SK-N-SH (cell line): ENCODE results near the gene CDKAL1. TPM values are rescaled to one million over a fixed set of nuclear protein-coding genes. Genes with fewer than 3 reads are reported as not detected.

ENCODE experiments used
- CTCF ChIA-PET: fragments of 300-600, 350-600 bp; formaldehyde crosslinking; extraction: SDS; loops from one replicate; lab custom pipeline; 2021; lab: Yijun Ruan, JAX
- POLR2A ChIA-PET: fragments of 350-600 bp; sonication (Branson Sonifier 250); formaldehyde crosslinking; extraction: SDS; loops from one replicate; lab custom pipeline; 2020; ENCODE audit warnings: antibody characterized with exemption, inconsistent platforms; lab: Yijun Ruan, JAX
- DNase-seq: peaks from one replicate; pipeline ENCODE4 v3.0.0; 2012
- H2AFZ ChIP-seq: fragments of 200-600 bp; sonication (generic); 2 replicates; pipeline ENCODE4 v1.8.1; 2016; ENCODE audit warnings: antibody characterized with exemption, mild to moderate bottlenecking, low read depth
- H3F3A ChIP-seq: fragments of 200-600 bp; sonication (generic); replicated peaks from 2 replicates; pipeline ENCODE3; 2016; ENCODE audit warnings: antibody characterized with exemption, mild to moderate bottlenecking; ENCODE audit not compliant: insufficient read depth
- H3K27ac ChIP-seq, 2 experiments: fragments of 200-500 bp in 1 of 2; fragments of 200-600 bp in 1 of 2; sonication (Bioruptor generic) in 1 of 2; sonication (generic), shearing (Covaris generic) in 1 of 2; 2 replicates each; pipeline versions ENCODE4 v1.5.1 to v1.6.1; 2014 to 2016; ENCODE audit warnings: low read depth in 2 of 2, inconsistent platforms in 1 of 2, low read length in 1 of 2, mild to moderate bottlenecking in 1 of 2, mixed read lengths in 1 of 2
- H3K27me3 ChIP-seq: fragments of 200-600 bp; sonication (generic), shearing (Covaris generic); 2 replicates; pipeline ENCODE4 v1.6.1; 2016; ENCODE audit warnings: mixed run types; ENCODE audit not compliant: insufficient read depth
- H3K36me3 ChIP-seq, 2 experiments: fragments of 200-500 bp in 1 of 2; fragments of 200-600 bp in 1 of 2; sonication (Bioruptor generic) in 1 of 2; sonication (generic) in 1 of 2; replicated peaks in 1 of 2; 2 replicates each; pipeline versions ENCODE3 to v1.5.1; 2014 to 2016; ENCODE audit warnings: low read length in 1 of 2, mild to moderate bottlenecking in 1 of 2; ENCODE audit not compliant: insufficient read depth in 2 of 2, control insufficient read depth in 1 of 2
- H3K4me1 ChIP-seq, 2 experiments: fragments of 200-500 bp in 1 of 2; fragments of 200-600 bp in 1 of 2; sonication (Bioruptor generic) in 1 of 2; sonication (generic), shearing (Covaris generic) in 1 of 2; 2 replicates each; pipeline versions ENCODE4 v1.5.1 to v1.6.1; 2014 to 2016; ENCODE audit warnings: low read depth in 1 of 2, low read length in 1 of 2, mixed run types in 1 of 2; ENCODE audit not compliant: insufficient read depth in 2 of 2, control insufficient read depth in 1 of 2
- H3K4me2 ChIP-seq: fragments of 200-600 bp; sonication (generic), shearing (Covaris generic); 2 replicates; pipeline ENCODE4 v1.6.1; 2017; ENCODE audit warnings: mixed run types
- H3K4me3 ChIP-seq, 2 experiments: fragments of 200-500 bp in 1 of 2; fragments of 200-600 bp in 1 of 2; sonication (Bioruptor generic) in 1 of 2; sonication (generic), shearing (Covaris generic) in 1 of 2; 2 replicates each; pipeline versions ENCODE4 v1.5.1 to v1.8.1; 2014 to 2016; ENCODE audit warnings: low read depth in 2 of 2, inconsistent platforms in 1 of 2, low read length in 1 of 2, mild to moderate bottlenecking in 1 of 2, mixed read lengths in 1 of 2, moderate library complexity in 1 of 2
- H3K79me2 ChIP-seq: fragments of 200-600 bp; sonication (generic); 2 replicates; pipeline ENCODE4 v1.8.1; 2017; ENCODE audit warnings: mild to moderate bottlenecking; ENCODE audit not compliant: insufficient read depth
- H3K9ac ChIP-seq: fragments of 200-600 bp; sonication (generic); 2 replicates; pipeline ENCODE4 v1.6.1; 2017; ENCODE audit warnings: mixed run types
- H3K9me2 ChIP-seq: fragments of 200-600 bp; sonication (generic); 2 replicates; pipeline ENCODE4 v1.6.1; 2017; ENCODE audit warnings: mixed run types
- H3K9me3 ChIP-seq: fragments of 200-600 bp; sonication (generic); 2 replicates; pipeline ENCODE4 v1.6.1; 2017; ENCODE audit warnings: mixed run types, mild to moderate bottlenecking, moderate library complexity
- H4K20me1 ChIP-seq: fragments of 200-600 bp; sonication (generic); 2 replicates; pipeline ENCODE4 v1.6.1; 2017; ENCODE audit warnings: mild to moderate bottlenecking, mixed run types; ENCODE audit not compliant: insufficient read depth
- CTCF ChIP-seq: fragments of 200-600 bp; sonication (generic); IDR thresholded peaks from 2 replicates; pipeline ENCODE4 v1.6.1; 2017; ENCODE audit warnings: antibody characterized with exemption, mild to moderate bottlenecking, moderate library complexity
- EP300 ChIP-seq, 2 experiments: IDR thresholded peaks; 2 replicates each; pipeline versions ENCODE4 v1.4.0 to v1.6.1; 2012; ENCODE audit warnings: borderline replicate concordance in 1 of 2, low read depth in 1 of 2, low read length in 1 of 2
- FOSL2 ChIP-seq: IDR thresholded peaks from 2 replicates; pipeline ENCODE4 v1.4.0; 2012; ENCODE audit warnings: low read depth, mild to moderate bottlenecking, moderate library complexity, borderline replicate concordance
- FOXM1 ChIP-seq: IDR thresholded peaks from 2 replicates; pipeline ENCODE4 v1.4.0; 2012; ENCODE audit warnings: low read depth, mild to moderate bottlenecking
- JUND ChIP-seq: IDR thresholded peaks from 2 replicates; pipeline ENCODE4 v1.4.0; 2012
- MEF2A ChIP-seq: IDR thresholded peaks from 2 replicates; pipeline ENCODE4 v1.4.0; 2012; ENCODE audit warnings: low read depth, borderline replicate concordance
- MXI1 ChIP-seq: IDR thresholded peaks from 2 replicates; pipeline ENCODE4 v1.6.1; 2012; ENCODE audit warnings: mild to moderate bottlenecking, low read depth, low read length, improper control_type of control experiment
- NFIC ChIP-seq: IDR thresholded peaks from 2 replicates; pipeline ENCODE4 v1.4.0; 2012; ENCODE audit warnings: borderline replicate concordance
- NRF1 ChIP-seq: IDR thresholded peaks from 2 replicates; pipeline ENCODE4 v1.6.1; 2012; ENCODE audit warnings: low read depth, mild to moderate bottlenecking, low read length
- PBX3 ChIP-seq: IDR thresholded peaks from 2 replicates; pipeline ENCODE4; 2012
- POLR2AphosphoS5 ChIP-seq: IDR thresholded peaks from 2 replicates; pipeline ENCODE4 v1.6.1; 2012; ENCODE audit warnings: low read depth, low read length
- RCOR1 ChIP-seq: fragments of 150-350 bp; IDR thresholded peaks from 2 replicates; pipeline ENCODE4 v1.6.1; 2017; ENCODE audit warnings: antibody characterized with exemption, low read length
- RXRA ChIP-seq: IDR thresholded peaks from 2 replicates; pipeline ENCODE4 v1.4.0; 2012; ENCODE audit warnings: low read depth, mild to moderate bottlenecking, borderline replicate concordance
- TCF12 ChIP-seq: IDR thresholded peaks from 2 replicates; pipeline ENCODE4 v1.4.0; 2012
- TEAD4 ChIP-seq: IDR thresholded peaks from 2 replicates; pipeline ENCODE4 v1.4.0; 2012; ENCODE audit warnings: mild to moderate bottlenecking, borderline replicate concordance; ENCODE audit not compliant: insufficient read depth
- WGBS: methylation state at CpG from one replicate; pipeline ENCODE4 v1.1.6; 2017; ENCODE audit warnings: low lambda C conversion rate; 5-methylcytosine and 5-hydroxymethylcytosine counted together
- polyA plus RNA-seq, 3 experiments: library from polyadenylated mRNA; depleted of rRNA; stranded (reverse); fragments of >200 nt; gene quantifications; 2 replicates each; pipeline ENCODE4 v1.2.3, GENCODE V29; 2012
- TF ChIP-seq, protein P1 (sequence below): IDR thresholded peaks from 2 replicates; pipeline ENCODE4 v1.6.1; 2012; ENCODE audit warnings: mild to moderate bottlenecking, low read depth, low read length, moderate library complexity

CDKAL1 gene
- polyA plus RNA-seq, 1 of the 3 experiments (the other 2 are of a cell fraction): 2.6 TPM

DNA sequence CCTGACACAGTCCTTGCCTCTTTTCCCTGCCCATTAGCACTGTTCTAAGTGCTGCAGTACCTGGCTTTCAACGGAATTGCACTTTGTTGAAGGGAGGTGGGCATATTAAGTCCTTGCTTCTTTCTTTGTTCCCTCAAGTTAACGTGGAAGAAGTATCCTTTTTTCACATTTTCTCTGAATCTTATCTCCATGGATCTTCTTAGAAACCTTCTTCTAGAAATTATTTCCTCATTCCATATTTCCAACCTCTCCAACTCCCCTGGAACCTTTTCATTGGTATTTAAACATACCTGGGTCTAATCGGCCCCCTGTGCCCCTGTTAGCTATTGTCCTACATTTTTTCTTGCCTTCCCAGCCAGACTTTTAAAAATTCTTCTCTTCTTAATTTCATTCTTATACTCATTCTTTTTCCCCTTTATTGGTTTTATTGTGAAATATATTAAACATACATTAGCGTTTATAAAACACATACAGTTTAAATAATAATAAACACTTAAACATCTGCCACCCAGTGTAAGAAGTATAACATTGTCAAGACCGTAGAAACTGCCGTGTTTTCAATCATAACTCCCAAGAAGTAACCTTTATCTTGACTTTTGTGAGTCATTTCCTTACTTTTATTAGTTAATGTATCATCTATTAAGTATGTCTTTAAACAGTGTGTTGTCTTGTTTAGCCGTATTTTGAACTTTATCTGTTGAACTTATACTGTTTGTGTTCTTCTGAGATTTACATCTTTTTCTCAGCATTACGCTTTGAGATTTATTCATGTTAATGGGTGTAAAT lies 118.2 kb downstream of the CDKAL1 start:
- H4K20me1 ChIP-seq: no peaks in the 10 kb centered on the region
- no peaks in the 10 kb centered on the region for H3K9me3 ChIP-seq
- no peaks in the 10 kb centered on the region for H3K9me2 ChIP-seq
- ChIA-PET POLR2A (no interaction called here), CTCF (no interaction called here)
- peak overlapping the region; percentile 50; the same call in 1 of the 2 replicates for H2AFZ ChIP-seq
- peaks cover 4 to 17% of the 10 kb centered on the region in 2 experiments; a peak in 2 of 4 replicates for H3K4me1 ChIP-seq
- peak overlapping the region; percentile 36 for H3K4me2 ChIP-seq
- no peaks in the 10 kb centered on the region for H3K27me3 ChIP-seq
- H3K4me3 ChIP-seq: no peak overlapping the region
- peaks cover 6% of the 10 kb centered on the region for H3F3A ChIP-seq
- 43% methylated on average over 8 of the region's 8 CpGs for WGBS
- H3K9ac ChIP-seq: peak overlapping the region; percentile 31; the same call in 1 of the 2 replicates
- peak overlapping the region; percentile 8 to 72; a peak in 3 of 4 replicates for H3K27ac ChIP-seq
- DNase-seq: no peak
- H3K79me2 ChIP-seq: peaks cover 8% of the 10 kb centered on the region; the same call in 1 of the 2 replicates
- peaks cover 0 to 4% of the 10 kb centered on the region in 2 experiments for H3K36me3 ChIP-seq
- TF ChIP-seq EP300 (IDR thresholded peaks at IDR 0.05; ENCODE audit: borderline replicate concordance in 1 of 2, low read depth in 1 of 2, low read length in 1 of 2): peak; percentile 8 to 55; a peak in 1 of 4 replicates
- TF ChIP-seq NFIC: peak; percentile 39; the same call in 1 of the 2 replicates
- TF ChIP-seq PBX3: peak; percentile 76
- TF ChIP-seq FOXM1: 0 out of 2 replicates have a peak, but pooled peaks have one; percentile 49
- no peak for TF ChIP-seq RCOR1
- peak; percentile 86 for TF ChIP-seq TCF12
- peak; percentile 78; the same call in 1 of the 2 replicates for TF ChIP-seq FOSL2
- TF ChIP-seq MEF2A: peak; percentile 85
- TF ChIP-seq NRF1: no peak
- no peak; the same call in 1 of the 2 replicates for TF ChIP-seq RXRA
- TF ChIP-seq POLR2AphosphoS5: peak; percentile 13; the same call in 1 of the 2 replicates
- TF ChIP-seq TEAD4: peak; percentile 25; the same call in 1 of the 2 replicates
- no peak for TF ChIP-seq MXI1
- TF ChIP-seq, protein P1, sequence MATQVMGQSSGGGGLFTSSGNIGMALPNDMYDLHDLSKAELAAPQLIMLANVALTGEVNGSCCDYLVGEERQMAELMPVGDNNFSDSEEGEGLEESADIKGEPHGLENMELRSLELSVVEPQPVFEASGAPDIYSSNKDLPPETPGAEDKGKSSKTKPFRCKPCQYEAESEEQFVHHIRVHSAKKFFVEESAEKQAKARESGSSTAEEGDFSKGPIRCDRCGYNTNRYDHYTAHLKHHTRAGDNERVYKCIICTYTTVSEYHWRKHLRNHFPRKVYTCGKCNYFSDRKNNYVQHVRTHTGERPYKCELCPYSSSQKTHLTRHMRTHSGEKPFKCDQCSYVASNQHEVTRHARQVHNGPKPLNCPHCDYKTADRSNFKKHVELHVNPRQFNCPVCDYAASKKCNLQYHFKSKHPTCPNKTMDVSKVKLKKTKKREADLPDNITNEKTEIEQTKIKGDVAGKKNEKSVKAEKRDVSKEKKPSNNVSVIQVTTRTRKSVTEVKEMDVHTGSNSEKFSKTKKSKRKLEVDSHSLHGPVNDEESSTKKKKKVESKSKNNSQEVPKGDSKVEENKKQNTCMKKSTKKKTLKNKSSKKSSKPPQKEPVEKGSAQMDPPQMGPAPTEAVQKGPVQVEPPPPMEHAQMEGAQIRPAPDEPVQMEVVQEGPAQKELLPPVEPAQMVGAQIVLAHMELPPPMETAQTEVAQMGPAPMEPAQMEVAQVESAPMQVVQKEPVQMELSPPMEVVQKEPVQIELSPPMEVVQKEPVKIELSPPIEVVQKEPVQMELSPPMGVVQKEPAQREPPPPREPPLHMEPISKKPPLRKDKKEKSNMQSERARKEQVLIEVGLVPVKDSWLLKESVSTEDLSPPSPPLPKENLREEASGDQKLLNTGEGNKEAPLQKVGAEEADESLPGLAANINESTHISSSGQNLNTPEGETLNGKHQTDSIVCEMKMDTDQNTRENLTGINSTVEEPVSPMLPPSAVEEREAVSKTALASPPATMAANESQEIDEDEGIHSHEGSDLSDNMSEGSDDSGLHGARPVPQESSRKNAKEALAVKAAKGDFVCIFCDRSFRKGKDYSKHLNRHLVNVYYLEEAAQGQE: no peak
- TF ChIP-seq CTCF: peak; percentile 34
- TF ChIP-seq JUND: peak; percentile 80
